IPS DF 4.7 (cell line): Measurements from ENCODE around the gene PRAMEF18.
"Not testable (repeated sequence)": the region's sequence is repeated elsewhere in the genome, so short reads cannot be mapped to it uniquely, and the experiment has no call there.

ENCODE experiments used
- DNase-seq: peaks from one replicate; pipeline ENCODE4 v3.0.0-alpha.2; 2013; ENCODE audit warnings: low spot score; ENCODE audit errors: extremely low read depth

The PRAMEF18 gene

GRCh38 chr1:13208712-13209111, 17.2 kb downstream of the PRAMEF18 start:
- not testable (repeated sequence) for DNase-seq

GRCh38 chr1:13201309-13201708, 24.6 kb downstream of the PRAMEF18 start, which contains the start of gene PRAMEF13:
Gene PRAMEF13 (minus strand): TSS chr1:13201409. CDS start chr1:13199589, 1,820 bp downstream.
- not testable (repeated sequence) for DNase-seq
